T-helper 17 cell (primary cell): ENCODE measurements around the gene SLC1A3. TPM values are rescaled to one million over a fixed set of nuclear protein-coding genes. Genes with fewer than 3 reads are reported as not detected.
"Not testable (repeated sequence)": the region's sequence is repeated elsewhere in the genome, so short reads cannot be mapped to it uniquely, and the experiment has no call there.

Experiments
- ATAC-seq: fragments of 150-1000 bp; cut with Tn5 transposase; 2 replicates; pipeline ENCODE4 v1.10.0; 2021; ENCODE audit warnings: mild to moderate bottlenecking, moderate library complexity
- DNase-seq, 3 donors: peaks; one replicate each; pipeline versions ENCODE4 v3.0.0 to v3.0.0-alpha.2; 2020 to 2021
- H3K9me3 ChIP-seq: one replicate; pipeline ENCODE4 v1.7.0; 2013; ENCODE audit warnings: low read length, mild to moderate bottlenecking; ENCODE audit not compliant: control insufficient read depth, poor library complexity, severe bottlenecking
- H3K27ac Mint-ChIP-seq: one replicate; pipeline ENCODE4 v1.8.0; 2022; ENCODE audit warnings: mild to moderate bottlenecking, moderate library complexity, mixed read lengths
- H3K27me3 Mint-ChIP-seq: one replicate; pipeline ENCODE4 v1.8.0; 2022; ENCODE audit warnings: mixed read lengths
- H3K36me3 Mint-ChIP-seq: one replicate; pipeline ENCODE4 v1.8.0; 2022; ENCODE audit warnings: low read depth, mixed read lengths
- H3K4me1 Mint-ChIP-seq: one replicate; pipeline ENCODE4 v1.8.0; 2022; ENCODE audit warnings: mild to moderate bottlenecking, mixed read lengths
- H3K4me3 Mint-ChIP-seq: one replicate; pipeline ENCODE4 v1.8.0; 2022; ENCODE audit warnings: mild to moderate bottlenecking, moderate library complexity, mixed read lengths
- total RNA-seq, 4 donors: library from RNA in 2 of 4; stranded (reverse) in 2 of 4; gene quantifications; one replicate each; pipeline ENCODE4 v1.2.3 and lab custom pipeline; 2022 to 2026

The SLC1A3 gene
- total RNA-seq, 2 donors from 2014 or later: not detected

GRCh38 chr5:36630201-36631145, 24.1 kb downstream of the SLC1A3 start:
- H3K4me3 Mint-ChIP-seq: no peak overlapping the region
- no peak overlapping the region for H3K27ac Mint-ChIP-seq
- peaks cover 44% of the 10 kb centered on the region for H3K27me3 Mint-ChIP-seq
- H3K4me1 Mint-ChIP-seq: no peaks in the 10 kb centered on the region
- no peaks in the 10 kb centered on the region for H3K36me3 Mint-ChIP-seq
- ATAC-seq: no peak
- H3K9me3 ChIP-seq: no peaks in the 10 kb centered on the region
- no peak for DNase-seq

- DNase-seq (no peak), ATAC-seq (no peak)
- H3K9me3 ChIP-seq: no peaks in the 10 kb centered on the region
- no peaks in the 10 kb centered on the region for H3K4me1 Mint-ChIP-seq
- no peaks in the 10 kb centered on the region for H3K36me3 Mint-ChIP-seq
- H3K4me3 Mint-ChIP-seq: no peak overlapping the region
- peaks cover 38% of the 10 kb centered on the region for H3K27me3 Mint-ChIP-seq
- H3K27ac Mint-ChIP-seq: no peak overlapping the region
Measured at GRCh38 chr5:36631154-36631553, 24.7 kb downstream of the SLC1A3 start.

GRCh38 chr5:36631620-36632362, 25.4 kb downstream of the SLC1A3 start:
- Mint-ChIP-seq H3K27me3 (peaks cover 35% of the 10 kb centered on the region), H3K27ac (no peak overlapping the region), H3K36me3 (no peaks in the 10 kb centered on the region), H3K4me1 (no peaks in the 10 kb centered on the region), H3K4me3 (no peak overlapping the region)
- no peaks in the 10 kb centered on the region for H3K9me3 ChIP-seq
- DNase-seq: no peak
- ATAC-seq: no peak

GRCh38 chr5:36632363-36632664, 25.9 kb downstream of the SLC1A3 start:
- no peaks in the 10 kb centered on the region for H3K4me1 Mint-ChIP-seq
- DNase-seq (no peak), ATAC-seq (no peak)
- H3K27ac Mint-ChIP-seq: no peak overlapping the region
- no peaks in the 10 kb centered on the region for H3K36me3 Mint-ChIP-seq
- peaks cover 39% of the 10 kb centered on the region for H3K27me3 Mint-ChIP-seq
- H3K9me3 ChIP-seq: no peaks in the 10 kb centered on the region
- no peak overlapping the region for H3K4me3 Mint-ChIP-seq

- H3K4me3 Mint-ChIP-seq: no peak overlapping the region
- no peak for ATAC-seq
- H3K4me1 Mint-ChIP-seq: no peaks in the 10 kb centered on the region
- H3K36me3 Mint-ChIP-seq: no peaks in the 10 kb centered on the region
- no peak overlapping the region for H3K27ac Mint-ChIP-seq
- no peak for DNase-seq
- no peaks in the 10 kb centered on the region for H3K9me3 ChIP-seq
- peaks cover 50% of the 10 kb centered on the region for H3K27me3 Mint-ChIP-seq
Measured at GRCh38 chr5:36635721-36636390, 29.4 kb downstream of the SLC1A3 start.

- Mint-ChIP-seq H3K4me1 (no peaks in the 10 kb centered on the region), H3K27me3 (peaks cover 45% of the 10 kb centered on the region), H3K36me3 (no peaks in the 10 kb centered on the region), H3K4me3 (no peak overlapping the region), H3K27ac (no peak overlapping the region)
- ATAC-seq: no peak
- no peaks in the 10 kb centered on the region for H3K9me3 ChIP-seq
- DNase-seq: no peak
Measured at GRCh38 chr5:36637101-36637500, 30.7 kb downstream of the SLC1A3 start.

- ATAC-seq: no peak
- H3K27ac Mint-ChIP-seq: no peak overlapping the region
- H3K4me3 Mint-ChIP-seq: no peak overlapping the region
- no peak for DNase-seq
- no peaks in the 10 kb centered on the region for H3K9me3 ChIP-seq
- no peaks in the 10 kb centered on the region for H3K36me3 Mint-ChIP-seq
- peaks cover 42% of the 10 kb centered on the region for H3K27me3 Mint-ChIP-seq
- no peaks in the 10 kb centered on the region for H3K4me1 Mint-ChIP-seq
Measured at GRCh38 chr5:36637516-36637915, 31.1 kb downstream of the SLC1A3 start.

GRCh38 chr5:36638056-36638455, 31.6 kb downstream of the SLC1A3 start:
- H3K9me3 ChIP-seq: no peaks in the 10 kb centered on the region
- Mint-ChIP-seq H3K27ac (no peak overlapping the region), H3K27me3 (peaks cover 45% of the 10 kb centered on the region), H3K36me3 (no peaks in the 10 kb centered on the region), H3K4me1 (no peaks in the 10 kb centered on the region), H3K4me3 (no peak overlapping the region)
- DNase-seq (no peak), ATAC-seq (no peak)

- H3K4me3 Mint-ChIP-seq: no peak overlapping the region
- peaks cover 45% of the 10 kb centered on the region for H3K27me3 Mint-ChIP-seq
- DNase-seq: no peak
- H3K4me1 Mint-ChIP-seq: no peaks in the 10 kb centered on the region
- H3K36me3 Mint-ChIP-seq: no peaks in the 10 kb centered on the region
- no peak for ATAC-seq
- no peaks in the 10 kb centered on the region for H3K9me3 ChIP-seq
- H3K27ac Mint-ChIP-seq: no peak overlapping the region
Measured at GRCh38 chr5:36640949-36641348, 34.5 kb downstream of the SLC1A3 start.

GRCh38 chr5:36641431-36641830, 35.0 kb downstream of the SLC1A3 start:
- Mint-ChIP-seq H3K27me3 (peaks cover 50% of the 10 kb centered on the region), H3K4me1 (no peaks in the 10 kb centered on the region), H3K36me3 (no peaks in the 10 kb centered on the region), H3K27ac (no peak overlapping the region), H3K4me3 (no peak overlapping the region)
- ATAC-seq (no peak), DNase-seq (no peak)
- no peaks in the 10 kb centered on the region for H3K9me3 ChIP-seq

- no peak overlapping the region for H3K4me3 Mint-ChIP-seq
- no peak for ATAC-seq
- H3K9me3 ChIP-seq: no peaks in the 10 kb centered on the region
- no peaks in the 10 kb centered on the region for H3K36me3 Mint-ChIP-seq
- no peaks in the 10 kb centered on the region for H3K4me1 Mint-ChIP-seq
- DNase-seq: no peak
- no peak overlapping the region for H3K27ac Mint-ChIP-seq
- H3K27me3 Mint-ChIP-seq: peaks cover 49% of the 10 kb centered on the region
Measured at GRCh38 chr5:36642089-36642488, 35.7 kb downstream of the SLC1A3 start.

GRCh38 chr5:36643162-36643561, 36.8 kb downstream of the SLC1A3 start:
- Mint-ChIP-seq H3K4me1 (no peaks in the 10 kb centered on the region), H3K27ac (no peak overlapping the region), H3K27me3 (peaks cover 45% of the 10 kb centered on the region), H3K36me3 (no peaks in the 10 kb centered on the region), H3K4me3 (no peak overlapping the region)
- no peaks in the 10 kb centered on the region for H3K9me3 ChIP-seq
- no peak for DNase-seq
- ATAC-seq: no peak

- not testable (repeated sequence) for H3K27ac Mint-ChIP-seq, H3K36me3 Mint-ChIP-seq, DNase-seq, H3K4me3 Mint-ChIP-seq, H3K9me3 ChIP-seq, ATAC-seq, H3K4me1 Mint-ChIP-seq
- peaks cover 45% of the 10 kb centered on the region for H3K27me3 Mint-ChIP-seq
Measured at GRCh38 chr5:36643841-36644240, 37.4 kb downstream of the SLC1A3 start.
